HepG2 (cell line): Measurements from ENCODE around the gene AJUBA. TPM values are rescaled to one million over a fixed set of nuclear protein-coding genes. Genes with fewer than 3 reads are reported as not detected.

Experiments
- ATF7-NPFF ChIP-seq: sonication (generic); formaldehyde crosslinking; IDR thresholded peaks from 2 replicates; pipeline ENCODE4 v1.8.1; 2023; ENCODE audit warnings: mild to moderate bottlenecking, low read depth, missing genetic modification reagents, moderate library complexity
- CSRNP2 ChIP-seq: sonication (generic); formaldehyde crosslinking; conservative IDR thresholded peaks from 2 replicates; pipeline ENCODE4 v1.8.0; 2022; ENCODE audit warnings: low read depth, missing genetic modification reagents
- DPF2 ChIP-seq: sonication (generic); formaldehyde crosslinking; IDR thresholded peaks from 2 replicates; pipeline ENCODE4 v1.4.0; 2020; ENCODE audit warnings: mild to moderate bottlenecking, low read depth, missing genetic modification reagents, borderline replicate concordance
- HNRNPK ChIP-seq: fragments of 200-400 bp; formaldehyde crosslinking; IDR thresholded peaks from 2 replicates; pipeline ENCODE4 v1.6.1; 2018; ENCODE audit warnings: low read length, low read depth, moderate library complexity, mild to moderate bottlenecking; ENCODE audit not compliant: poor library complexity, severe bottlenecking
- KDM5B ChIP-seq: sonication (generic); formaldehyde crosslinking; IDR thresholded peaks from 2 replicates; pipeline ENCODE4 v1.4.0; 2020; ENCODE audit warnings: missing genetic modification reagents, mild to moderate bottlenecking, borderline replicate concordance
- POLR2G ChIP-seq: fragments of 200-400 bp; formaldehyde crosslinking; IDR thresholded peaks from 2 replicates; pipeline ENCODE4 v1.6.1; 2018; ENCODE audit warnings: mild to moderate bottlenecking, low read depth, low read length, moderate library complexity
- PRDM4 ChIP-seq: sonication (generic); formaldehyde crosslinking; IDR thresholded peaks from 2 replicates; pipeline ENCODE4 v1.9.0; 2021; ENCODE audit warnings: missing genetic modification reagents, borderline replicate concordance
- SMARCC2 ChIP-seq: fragments of 450-650 bp; IDR thresholded peaks from 2 replicates; pipeline ENCODE4 v1.6.1; 2017; ENCODE audit warnings: antibody characterized with exemption, mild to moderate bottlenecking
- SP1 ChIP-seq, 2 experiments: fragments of 450-650 bp in 1 of 2; sonication (generic) in 1 of 2; formaldehyde crosslinking in 1 of 2; IDR thresholded peaks; 2 replicates each; pipeline versions ENCODE4 v1.4.0 to v1.6.1; 2016 to 2020; ENCODE audit warnings: missing genetic modification reagents in 1 of 2
- ZBTB7B ChIP-seq: sonication (generic); formaldehyde crosslinking; IDR thresholded peaks from 2 replicates; pipeline ENCODE4 v1.4.0; 2020; ENCODE audit warnings: missing genetic modification reagents
- ZFP82 ChIP-seq: sonication (generic); formaldehyde crosslinking; IDR thresholded peaks from 2 replicates; pipeline ENCODE4 v1.5.1; 2020; ENCODE audit warnings: mild to moderate bottlenecking, missing genetic modification reagents, borderline replicate concordance
- ZKSCAN1 ChIP-seq: fragments of 150-350 bp; IDR thresholded peaks from 2 replicates; pipeline ENCODE4 v1.6.1; 2014; ENCODE audit warnings: low read length
- ZMYM2 ChIP-seq: sonication (generic); formaldehyde crosslinking; IDR thresholded peaks from 2 replicates; pipeline ENCODE4 v1.8.0; 2022; ENCODE audit warnings: mild to moderate bottlenecking, missing genetic modification reagents
- ZNF142 ChIP-seq: sonication (generic); formaldehyde crosslinking; IDR thresholded peaks from 2 replicates; pipeline ENCODE4 v1.4.0; 2020; ENCODE audit warnings: missing genetic modification reagents
- ZNF232 ChIP-seq: sonication (generic); formaldehyde crosslinking; IDR thresholded peaks from 2 replicates; pipeline ENCODE4 v1.4.0; 2020; ENCODE audit warnings: missing genetic modification reagents, borderline replicate concordance
- ZNF484 ChIP-seq: sonication (generic); formaldehyde crosslinking; IDR thresholded peaks from 2 replicates; pipeline ENCODE4 v1.5.1; 2020; ENCODE audit warnings: mild to moderate bottlenecking, low read depth, missing genetic modification reagents, borderline replicate concordance
- ZNF546 ChIP-seq: sonication (generic); formaldehyde crosslinking; conservative IDR thresholded peaks from 2 replicates; pipeline ENCODE4 v1.8.1; 2023; ENCODE audit warnings: mild to moderate bottlenecking, missing genetic modification reagents
- ZNF773 ChIP-seq: sonication (generic); formaldehyde crosslinking; IDR thresholded peaks from 2 replicates; pipeline ENCODE4 v1.4.0; 2020; ENCODE audit warnings: missing genetic modification reagents, borderline replicate concordance
- ZSCAN12 ChIP-seq: sonication (generic); formaldehyde crosslinking; IDR thresholded peaks from 2 replicates; pipeline ENCODE4 v1.9.0; 2021; ENCODE audit warnings: mild to moderate bottlenecking, missing genetic modification reagents
- polyA plus RNA-seq, 8 experiments: library from polyadenylated mRNA; depleted of rRNA in 3 of 8; stranded (reverse) in 7 of 8; unstranded in 1 of 8; fragments of >200 nt; fragmentation: Illumina TruSeq in 4 of 8; extraction: Trizol in 4 of 8; gene quantifications; 2 replicates each; pipeline versions ENCODE4 v1.2.1 to v1.2.3, GENCODE V29; 2011 to 2016; ENCODE audit warnings: low read depth in 4 of 8, missing spikeins in 1 of 8, mixed read lengths in 1 of 8; ENCODE audit not compliant: insufficient read depth in 1 of 8
- total RNA-seq, 5 experiments: library from RNA; depleted of rRNA; stranded (reverse); fragments of >200 nt; fragmentation: Illumina TruSeq; extraction: Trizol; gene quantifications; 2 replicates each; pipeline ENCODE4 v1.2.3, GENCODE V29; 2016; ENCODE audit warnings: low read depth in 1 of 5

AJUBA gene
- total and polyA plus RNA-seq, 2 of the 13 experiments (the other 11 are each of a cell fraction or from before 2014, with no cell fraction given), result 157 to 241 TPM

DNA sequence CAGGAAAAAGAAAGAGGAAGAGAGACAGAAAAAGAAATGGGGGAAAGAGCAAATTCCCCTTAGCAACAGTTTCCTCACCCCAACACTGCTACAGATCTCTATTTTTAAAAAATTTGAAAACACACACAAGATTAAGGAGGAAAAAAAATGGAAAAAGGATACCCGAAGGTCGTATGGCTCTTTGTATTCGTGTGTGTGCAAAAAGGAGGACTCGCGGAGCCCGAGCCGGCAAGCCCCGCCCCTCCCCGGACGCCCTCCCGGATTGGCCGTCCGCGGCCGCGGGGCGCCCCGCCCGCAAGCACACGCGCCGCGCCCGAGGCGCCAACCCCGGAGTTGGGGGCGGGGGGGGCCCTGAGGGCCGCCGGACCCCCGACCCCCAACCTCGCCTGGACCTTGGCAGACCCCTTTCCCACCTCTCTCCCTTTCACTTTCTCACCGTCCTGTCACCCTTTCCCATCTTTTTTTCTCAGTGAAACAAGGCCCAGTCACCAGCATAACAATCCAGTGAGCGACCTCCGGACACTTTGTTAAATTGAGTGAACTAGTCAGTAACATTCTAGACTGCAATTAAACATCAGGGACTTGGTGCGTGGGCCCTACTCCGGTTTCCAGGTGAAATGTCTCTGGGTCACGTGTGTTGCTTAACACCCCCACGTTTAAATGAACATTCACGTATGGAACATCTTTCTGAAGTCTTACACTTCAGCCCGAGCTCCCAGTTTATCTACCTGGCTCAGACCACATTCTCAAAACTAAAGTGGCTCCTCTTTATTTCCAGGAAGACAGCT is 27.8 kb upstream of the AJUBA start, which contains the start of gene C14orf93 (continued):
- TF ChIP-seq KDM5B (CRISPR knock-in tag) (peak; percentile 84), ZNF773 (CRISPR knock-in tag) (no peak), SMARCC2 (no peak), ZNF546 (CRISPR knock-in tag) (0 out of 2 replicates have a peak, but pooled peaks have one; percentile 40), POLR2G (peak; percentile 75), ZSCAN12 (0 out of 2 replicates have a peak, but pooled peaks have one; percentile 72), CSRNP2 (CRISPR knock-in tag) (no peak), SP1 (IDR thresholded peaks at IDR 0.05) (no peak), SP1 (CRISPR knock-in tag; IDR thresholded peaks at IDR 0.05) (peak; percentile 72; the same call in 1 of the 2 replicates), ZNF484 (CRISPR knock-in tag) (0 out of 2 replicates have a peak, but pooled peaks have one; percentile 64), ZMYM2 (CRISPR knock-in tag) (no peak), HNRNPK (peak; percentile 74), ZNF142 (CRISPR knock-in tag) (no peak), ZBTB7B (CRISPR knock-in tag) (peak; percentile 96), PRDM4 (no peak), DPF2 (CRISPR knock-in tag) (no peak), ZKSCAN1 (peak; percentile 27; the same call in 1 of the 2 replicates), ATF7-NPFF (CRISPR knock-in tag) (peak; percentile 87), ZFP82 (CRISPR knock-in tag) (peak; percentile 77), ZNF232 (peak; percentile 40; the same call in 1 of the 2 replicates)
